HG03439 (cell line): Measurements from ENCODE around the gene GTPBP6.
"Not testable (repeated sequence)": the region's sequence is repeated elsewhere in the genome, so short reads cannot be mapped to it uniquely, and the experiment has no call there.

Experiments
- ATAC-seq: cut with Tn5 transposase; IDR thresholded peaks from one replicate; pipeline ENCODE4 v1.9.1; 2021; ENCODE audit warnings: mild to moderate bottlenecking, moderate library complexity; ENCODE audit not compliant: unreplicated experiment

The GTPBP6 gene

GRCh38 chrX:336227-336626, 17.6 kb upstream of the GTPBP6 start:
- no peak for ATAC-seq

GRCh38 chrX:335758-336155, 17.2 kb upstream of the GTPBP6 start:
- no peak for ATAC-seq

- ATAC-seq: no peak
Observed at GRCh38 chrX:334971-335757, 16.6 kb upstream of the GTPBP6 start.

- ATAC-seq: no peak
Observed at GRCh38 chrX:334331-334891, 15.8 kb upstream of the GTPBP6 start.

GRCh38 chrX:333611-334311, 15.2 kb upstream of the GTPBP6 start:
- ATAC-seq: no peak

GRCh38 chrX:332916-333610, 14.5 kb upstream of the GTPBP6 start:
- ATAC-seq: no peak

GRCh38 chrX:332496-332860, 13.9 kb upstream of the GTPBP6 start:
- ATAC-seq: no peak

GRCh38 chrX:331825-332495, 13.4 kb upstream of the GTPBP6 start:
- no peak for ATAC-seq

GRCh38 chrX:331151-331824, 12.7 kb upstream of the GTPBP6 start:
- ATAC-seq: no peak

GRCh38 chrX:330726-331150, 12.1 kb upstream of the GTPBP6 start:
- ATAC-seq: no peak

- ATAC-seq: not testable (repeated sequence)
Observed at GRCh38 chrX:330141-330725, 11.6 kb upstream of the GTPBP6 start.

GRCh38 chrX:329291-329910, 10.8 kb upstream of the GTPBP6 start:
- no peak for ATAC-seq

GRCh38 chrX:327660-328126, 9.1 kb upstream of the GTPBP6 start:
- ATAC-seq: no peak

GRCh38 chrX:324664-325063, 6.1 kb upstream of the GTPBP6 start:
- ATAC-seq: not testable (repeated sequence)

GRCh38 chrX:323721-324628, 5.4 kb upstream of the GTPBP6 start:
- no peak for ATAC-seq

- no peak for ATAC-seq
Observed at GRCh38 chrX:320126-320783, 1.7 kb upstream of the GTPBP6 start.

- ATAC-seq: no peak
Observed at GRCh38 chrX:319579-320125, 1.1 kb upstream of the GTPBP6 start.
